NB4 (cell line): ENCODE measurements around the gene LTA4H.

Experiments
- DNase-seq: peaks from one replicate; pipeline ENCODE4 v3.0.0; 2010; ENCODE audit warnings: low read depth
- H3K4me3 ChIP-seq: one replicate; pipeline ENCODE4 v1.5.1; 2011; ENCODE audit warnings: mild to moderate bottlenecking, low read depth, low read length, moderate library complexity
- CTCF ChIP-seq: IDR thresholded peaks from one replicate; pipeline ENCODE4 v1.5.1; 2012; ENCODE audit warnings: low read depth, low read length
- MYC ChIP-seq: IDR thresholded peaks from 2 replicates; pipeline ENCODE4 v1.6.1; 2011; ENCODE audit warnings: low read depth, low read length
- POLR2A ChIP-seq: IDR thresholded peaks from 2 replicates; pipeline ENCODE4 v1.6.1; 2011; ENCODE audit warnings: mild to moderate bottlenecking; ENCODE audit not compliant: insufficient read length; ENCODE audit errors: extremely low read depth
- TF ChIP-seq, protein P1 (sequence below): IDR thresholded peaks from 2 replicates; pipeline ENCODE4 v1.6.1; 2011; ENCODE audit warnings: low read depth, low read length

Gene LTA4H

GRCh38 chr12:96000858-96001257, 34.5 kb downstream of the LTA4H start:
- no peak overlapping the region for H3K4me3 ChIP-seq
- DNase-seq, result no peak
- TF ChIP-seq CTCF, result no peak
- TF ChIP-seq, protein P1, sequence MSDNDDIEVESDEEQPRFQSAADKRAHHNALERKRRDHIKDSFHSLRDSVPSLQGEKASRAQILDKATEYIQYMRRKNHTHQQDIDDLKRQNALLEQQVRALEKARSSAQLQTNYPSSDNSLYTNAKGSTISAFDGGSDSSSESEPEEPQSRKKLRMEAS, result no peak
- TF ChIP-seq POLR2A, result no peak
- TF ChIP-seq MYC, result no peak

DNA sequence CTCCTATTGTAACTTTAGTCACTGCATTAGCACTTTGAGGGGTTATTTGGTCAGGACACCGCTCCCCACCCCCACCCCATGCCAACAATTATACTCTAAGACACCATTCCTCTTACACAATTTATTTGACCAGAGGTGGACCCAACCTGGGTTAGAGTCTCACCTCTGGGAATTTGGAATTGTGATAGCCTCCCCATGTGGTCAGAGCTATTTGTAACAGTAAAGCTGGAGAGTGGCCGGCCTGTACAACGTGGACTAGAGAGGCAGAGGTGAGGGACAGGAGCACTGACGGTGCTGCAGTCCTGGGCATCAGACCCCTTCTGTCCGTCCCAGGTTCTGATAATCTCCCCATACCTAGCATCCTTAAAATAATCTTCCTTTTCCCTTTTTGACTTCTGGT, 35.9 kb downstream of the LTA4H start:
- no peak for TF ChIP-seq MYC
- TF ChIP-seq, protein P1, result no peak
- no peak for TF ChIP-seq CTCF
- no peak for TF ChIP-seq POLR2A
- DNase-seq, result no peak
- H3K4me3 ChIP-seq, result no peak overlapping the region

- H3K4me3 ChIP-seq, result no peak overlapping the region
- peak; percentile 91 for DNase-seq
- TF ChIP-seq MYC (no peak), POLR2A (no peak), CTCF (peak; percentile 90)
- TF ChIP-seq, protein P1, result no peak
Measured at GRCh38 chr12:95998611-95999286, 36.6 kb downstream of the LTA4H start.

- no peak for TF ChIP-seq POLR2A
- no peak for TF ChIP-seq CTCF
- TF ChIP-seq MYC, result no peak
- TF ChIP-seq, protein P1, result no peak
- H3K4me3 ChIP-seq, result no peak overlapping the region
- DNase-seq, result peak; percentile 20
Measured at GRCh38 chr12:95997911-95998510, 37.4 kb downstream of the LTA4H start.

DNA sequence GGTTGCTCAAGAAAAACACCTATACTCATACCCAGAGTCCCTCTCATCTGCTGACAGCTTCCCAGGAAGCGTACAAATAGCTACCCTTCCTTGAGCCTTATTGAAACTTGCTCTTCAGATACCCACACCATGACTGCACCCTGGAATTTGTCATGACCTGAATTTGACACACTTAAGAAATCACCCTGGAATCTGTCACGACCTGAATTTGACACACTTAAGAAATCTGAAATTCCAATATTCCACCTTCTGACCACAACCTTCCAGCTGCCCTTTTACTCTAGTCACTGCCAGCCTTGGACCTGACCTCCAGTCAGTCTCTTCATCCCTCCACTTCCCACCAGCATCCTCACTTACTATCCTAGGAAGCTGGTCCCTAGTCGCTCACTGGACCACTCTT, 38.1 kb downstream of the LTA4H start:
- no peak overlapping the region for H3K4me3 ChIP-seq
- no peak for TF ChIP-seq CTCF
- no peak for TF ChIP-seq POLR2A
- TF ChIP-seq, protein P1, result no peak
- TF ChIP-seq MYC, result no peak

More for the DNA sequence above, 38.1 kb downstream of the LTA4H start:
- no peak for DNase-seq
